ENCODE results near the gene CCDC15.
A peak's percentile ranks its signal among the peaks of the same experiment; 100 is the strongest.
"Not testable (repeated sequence)": the region's sequence is repeated elsewhere in the genome, so short reads cannot be mapped to it uniquely, and the experiment has no call there.

The CCDC15 gene

GRCh38 chr11:124984512-124984854 lies 30.5 kb downstream of the CCDC15 start:
- intact Hi-C loops (cut with DNase I) = no loop called here
- no peak for DNase-seq

- intact Hi-C loops (cut with DNase I) = no loop called here
These were observed 33.1 kb downstream of the CCDC15 start for GRCh38 chr11:124987096-124987495.

GRCh38 chr11:124988063-124988462 lies 34.1 kb downstream of the CCDC15 start:
- no peak for DNase-seq
- intact Hi-C loops (cut with DNase I) = no loop called here

More at GRCh38 chr11:124987096-124987495, 33.1 kb downstream of the CCDC15 start:
- DNase-seq = no peak

- DNase-seq = no peak
- intact Hi-C loops (cut with DNase I) = no loop called here
These were observed 47.2 kb downstream of the CCDC15 start for GRCh38 chr11:125001079-125001778.

- intact Hi-C loops (cut with DNase I) = no loop called here
- DNase-seq = no peak
These were observed 47.8 kb downstream of the CCDC15 start for GRCh38 chr11:125001849-125002248.

- intact Hi-C loops (cut with DNase I) = no loop called here
- no peak for DNase-seq
These were observed 51.5 kb downstream of the CCDC15 start for GRCh38 chr11:125005491-125005890.

- DNase-seq = no peak
- intact Hi-C loops (cut with DNase I) = no loop called here
These were observed 62.4 kb downstream of the CCDC15 start for GRCh38 chr11:125016413-125016812.

- no peak for DNase-seq
- intact Hi-C loops (cut with DNase I) = no loop called here
These were observed 66.3 kb downstream of the CCDC15 start for GRCh38 chr11:125020342-125020741.

GRCh38 chr11:125022551-125022950 lies 68.5 kb downstream of the CCDC15 start:
- intact Hi-C loops (cut with DNase I) = no loop called here
- DNase-seq = no peak

- intact Hi-C loops (cut with DNase I) = no loop called here
- DNase-seq = no peak
These were observed 72.0 kb downstream of the CCDC15 start for GRCh38 chr11:125025968-125026367.

GRCh38 chr11:125029431-125029830 lies 75.4 kb downstream of the CCDC15 start:
- intact Hi-C loops (cut with DNase I); DNase-seq: not testable (repeated sequence)

- intact Hi-C loops (cut with DNase I) = no loop called here
- DNase-seq = no peak
These were observed 82.9 kb downstream of the CCDC15 start for GRCh38 chr11:125036933-125037332.

- intact Hi-C loops (cut with DNase I) = no loop called here
- no peak for DNase-seq
These were observed 95.3 kb downstream of the CCDC15 start for GRCh38 chr11:125049164-125049792.

- no peak for DNase-seq
- intact Hi-C loops (cut with DNase I) = no loop called here
These were observed 98.0 kb downstream of the CCDC15 start for GRCh38 chr11:125052047-125052446.

GRCh38 chr11:125053167-125053566 lies 99.2 kb downstream of the CCDC15 start:
- DNase-seq = no peak
- intact Hi-C loops (cut with DNase I) = no loop called here

GRCh38 chr11:125055107-125055715 lies 101.2 kb downstream of the CCDC15 start:
- no peak for DNase-seq
- intact Hi-C loops (cut with DNase I) = no loop called here

GRCh38 chr11:125056111-125056510 lies 102.1 kb downstream of the CCDC15 start:
- intact Hi-C loops (cut with DNase I); DNase-seq: not testable (repeated sequence)

- DNase-seq = no peak
- intact Hi-C loops (cut with DNase I) = no loop called here
These were observed 103.1 kb downstream of the CCDC15 start for GRCh38 chr11:125056931-125057692.

- DNase-seq = peak in 1 of 10 donors; percentile 20
- intact Hi-C loops (cut with DNase I) = no loop called here
These were observed 103.7 kb downstream of the CCDC15 start for GRCh38 chr11:125057693-125058016.

- intact Hi-C loops (cut with DNase I) = no loop called here
- peak in 1 of 10 donors; percentile 52 for DNase-seq
These were observed 107.3 kb downstream of the CCDC15 start for GRCh38 chr11:125061281-125061680.

GRCh38 chr11:125062218-125062930 lies 108.4 kb downstream of the CCDC15 start:
- intact Hi-C loops (cut with DNase I) = no loop called here

More at GRCh38 chr11:125062218-125062930, 108.4 kb downstream of the CCDC15 start:
- DNase-seq = peak in 3 of 10 donors; percentile 19 to 67 (median 65)
